Suprapubic skin (tissue), 4 donors: ENCODE results near the gene TRAF3IP1. TPM values are rescaled to one million over a fixed set of nuclear protein-coding genes. Genes with fewer than 3 reads are reported as not detected.
A peak's percentile ranks its signal among the peaks of the same experiment; 100 is the strongest.

Source experiments
- DNase-seq, 2 donors: peaks; one replicate each; pipeline ENCODE4 v3.0.0-alpha.2; 2019; ENCODE audit warnings: low spot score in 2 of 2
- H3K27ac ChIP-seq: fragments of 200-600 bp; sonication (generic); one replicate; pipeline ENCODE4 v1.5.1; 2019
- H3K27me3 ChIP-seq: fragments of 200-600 bp; sonication (generic); one replicate; pipeline ENCODE4 v1.5.1; 2019
- H3K36me3 ChIP-seq: fragments of 200-600 bp; sonication (generic); one replicate; pipeline ENCODE4 v1.5.1; 2019
- H3K4me1 ChIP-seq: fragments of 200-600 bp; sonication (generic); one replicate; pipeline ENCODE4 v1.5.1; 2019
- H3K4me3 ChIP-seq: fragments of 200-600 bp; sonication (generic); one replicate; pipeline ENCODE4 v1.5.1; 2019; ENCODE audit warnings: mild to moderate bottlenecking
- H3K9me3 ChIP-seq: fragments of 200-600 bp; sonication (generic); one replicate; pipeline ENCODE4 v1.5.1; 2019
- CTCF ChIP-seq, 2 donors: fragments of 200-600 bp in 1 of 2; fragments of 450-650 bp in 1 of 2; sonication (generic) in 1 of 2; IDR thresholded peaks; one replicate each; pipeline ENCODE4 v1.5.1; 2016 to 2019; ENCODE audit warnings: antibody characterized with exemption in 2 of 2, mild to moderate bottlenecking in 1 of 2, moderate library complexity in 1 of 2
- EP300 ChIP-seq: sonication (generic); formaldehyde crosslinking; IDR thresholded peaks from one replicate; pipeline ENCODE4 v1.6.1; 2017; ENCODE audit warnings: antibody characterized with exemption
- POLR2A ChIP-seq, 2 donors: fragments of 450-650 bp; IDR thresholded peaks; one replicate each; pipeline ENCODE4 v1.6.1; 2017; ENCODE audit warnings: antibody characterized with exemption in 2 of 2, mild to moderate bottlenecking in 2 of 2, moderate library complexity in 2 of 2
- POLR2AphosphoS5 ChIP-seq, 3 donors: sonication (generic); formaldehyde crosslinking; IDR thresholded peaks; one replicate each; pipeline ENCODE4 v1.6.1; 2017; ENCODE audit warnings: antibody characterized with exemption in 3 of 3
- WGBS: methylation state at CpG from one replicate; pipeline ENCODE4 v1.1.5; 2018; 5-methylcytosine and 5-hydroxymethylcytosine counted together
- total RNA-seq, 4 donors: library from RNA; depleted of rRNA; stranded (reverse); fragments of >200 nt; gene quantifications; one replicate each; pipeline ENCODE4 v1.1.0, GENCODE V29; 2016

Gene TRAF3IP1
- total RNA-seq, 4 donors from 2014 or later = 10.2 to 15.4 (median 10.6) TPM

- 2% methylated on average over 16 of the region's 108 CpGs for WGBS
- Histone ChIP-seq H3K9me3 (no peaks in the 10 kb centered on the region), H3K27ac (peak overlapping the region; percentile 99), H3K27me3 (no peaks in the 10 kb centered on the region), H3K36me3 (no peaks in the 10 kb centered on the region), H3K4me1 (peaks cover 65% of the 10 kb centered on the region), H3K4me3 (peak overlapping the region; percentile 78)
- TF ChIP-seq POLR2AphosphoS5 (IDR thresholded peaks at IDR 0.05) (peak; percentile 88 to 99 (median 94)), CTCF (IDR thresholded peaks at IDR 0.05) (peak in 1 of 2 donors; percentile 14), POLR2A (IDR thresholded peaks at IDR 0.05) (peak; percentile 74 to 93), EP300 (no peak)
- peak; percentile 99 for DNase-seq
Measured at GRCh38 chr2:238288650-238289573, 31.4 kb upstream of the TRAF3IP1 start.

- Histone ChIP-seq H3K9me3 (no peaks in the 10 kb centered on the region), H3K4me3 (peak overlapping the region; percentile 78), H3K36me3 (no peaks in the 10 kb centered on the region), H3K4me1 (peaks cover 61% of the 10 kb centered on the region), H3K27me3 (no peaks in the 10 kb centered on the region), H3K27ac (peak overlapping the region; percentile 99)
- TF ChIP-seq POLR2A (IDR thresholded peaks at IDR 0.05) (no peak), EP300 (no peak), CTCF (IDR thresholded peaks at IDR 0.05) (no peak), POLR2AphosphoS5 (IDR thresholded peaks at IDR 0.05) (no peak)
- WGBS = 47% methylated on average over 13 of the region's 13 CpGs
- DNase-seq = peak in 1 of 2 donors; percentile 72
Measured at GRCh38 chr2:238289574-238289973, 30.7 kb upstream of the TRAF3IP1 start.

GRCh38 chr2:238290091-238290509 lies 30.2 kb upstream of the TRAF3IP1 start:
- Histone ChIP-seq H3K27me3 (no peaks in the 10 kb centered on the region), H3K4me1 (peaks cover 55% of the 10 kb centered on the region), H3K36me3 (no peaks in the 10 kb centered on the region), H3K27ac (peak overlapping the region; percentile 99), H3K4me3 (peak overlapping the region; percentile 78), H3K9me3 (no peaks in the 10 kb centered on the region)
- 26% methylated on average over 8 of the region's 8 CpGs for WGBS
- peak; percentile 89 for DNase-seq
- TF ChIP-seq CTCF (IDR thresholded peaks at IDR 0.05) = no peak
- peak in 1 of 3 donors; percentile 37 for TF ChIP-seq POLR2AphosphoS5 (IDR thresholded peaks at IDR 0.05)

- H3K4me1 ChIP-seq = peaks cover 47% of the 10 kb centered on the region
- no peaks in the 10 kb centered on the region for H3K9me3 ChIP-seq
- DNase-seq = peak in 1 of 2 donors; percentile 53
- H3K4me3 ChIP-seq = no peak overlapping the region
- 88% methylated on average over 5 of the region's 5 CpGs for WGBS
- no peak for TF ChIP-seq POLR2A (IDR thresholded peaks at IDR 0.05)
- TF ChIP-seq EP300 = no peak
- no peak for TF ChIP-seq CTCF (IDR thresholded peaks at IDR 0.05)
- TF ChIP-seq POLR2AphosphoS5 (IDR thresholded peaks at IDR 0.05) = no peak
- H3K27me3 ChIP-seq = no peaks in the 10 kb centered on the region
- H3K27ac ChIP-seq = peak overlapping the region; percentile 89
- no peaks in the 10 kb centered on the region for H3K36me3 ChIP-seq
Measured at GRCh38 chr2:238290715-238291549, 29.4 kb upstream of the TRAF3IP1 start.
